ENCODE data around the gene ANKRD17. TPM values are rescaled to one million over a fixed set of nuclear protein-coding genes. Genes with fewer than 3 reads are reported as not detected.

ANKRD17 gene
- total and polyA plus RNA-seq, 9 of the 15 experiments (the other 6 are each of a cell fraction or from before 2014, with no cell fraction given): 25.5 to 86.9 (median 52.2) TPM

GRCh38 chr4:73103799-73104503 is 154.6 kb downstream of the ANKRD17 start (continued):
- TF ChIP-seq CTCFL (IDR thresholded peaks at IDR 0.05; ENCODE audit: borderline replicate concordance, insufficient read depth, low read depth, low read length, poor library complexity, severe bottlenecking) (no peak), GTF2F1 (IDR thresholded peaks at IDR 0.05; ENCODE audit: low read depth, low read length) (no peak), RBFOX2 (IDR thresholded peaks at IDR 0.05; ENCODE audit: low read depth, low read length) (no peak), DIDO1 (tag; IDR thresholded peaks at IDR 0.05; ENCODE audit: low read depth) (no peak), KDM1A (IDR thresholded peaks at IDR 0.05) (0 out of 4 replicates have a peak, but pooled peaks of 1 of the 2 experiments have one; percentile 54), ZNF253 (CRISPR knock-in tag; conservative IDR thresholded peaks at IDR 0.05) (no peak), ZMIZ1 (IDR thresholded peaks at IDR 0.05; ENCODE audit: low read depth in 2 of 2, low read length in 2 of 2) (no peak), USF2 (CRISPR knock-in tag; IDR thresholded peaks at IDR 0.05) (no peak), NCOA6 (IDR thresholded peaks at IDR 0.05) (no peak), TAF9B (IDR thresholded peaks at IDR 0.05; ENCODE audit: partially characterized antibody) (no peak), SMARCA4 (IDR thresholded peaks at IDR 0.05) (no peak), ZNF282 (CRISPR knock-in tag; IDR thresholded peaks at IDR 0.05) (no peak), ZZZ3 (IDR thresholded peaks at IDR 0.05) (no peak), DLX4 (CRISPR knock-in tag; IDR thresholded peaks at IDR 0.05) (no peak), MCM3 (IDR thresholded peaks at IDR 0.05) (no peak), GTF2B (IDR thresholded peaks at IDR 0.05; ENCODE audit: extremely low read depth, insufficient read length) (no peak), POLR3G (IDR thresholded peaks at IDR 0.05; ENCODE audit: extremely low read depth, insufficient read length, insufficient replicate concordance) (no peak), ZNF512 (tag; IDR thresholded peaks at IDR 0.05) (no peak), TEAD2 (tag; IDR thresholded peaks at IDR 0.05) (no peak)
